ENCODE data around the gene SCCPDH.

GRCh38 chr1:246709196-246709595, 15.0 kb upstream of the SCCPDH start:
- TF ChIP-seq CTCF (IDR thresholded peaks at IDR 0.05; ENCODE audit: low read length): no peak
- no peak for TF ChIP-seq EZH2 (optimal IDR thresholded peaks at IDR 0.05; ENCODE audit: low read depth, low read length)
- TF ChIP-seq EZH2phosphoT487 (IDR thresholded peaks at IDR 0.05; ENCODE audit: low read length): no peak

Data from MM.1S (cell line).